ENCODE data around the gene PCDHGA1. TPM values are rescaled to one million over a fixed set of nuclear protein-coding genes. Genes with fewer than 3 reads are reported as not detected.

Gene PCDHGA1
- total and polyA plus RNA-seq, 2 donors (not counting 1 experiment from before 2014, with no cell fraction given) = 0.06 to 0.64 TPM

DNA sequence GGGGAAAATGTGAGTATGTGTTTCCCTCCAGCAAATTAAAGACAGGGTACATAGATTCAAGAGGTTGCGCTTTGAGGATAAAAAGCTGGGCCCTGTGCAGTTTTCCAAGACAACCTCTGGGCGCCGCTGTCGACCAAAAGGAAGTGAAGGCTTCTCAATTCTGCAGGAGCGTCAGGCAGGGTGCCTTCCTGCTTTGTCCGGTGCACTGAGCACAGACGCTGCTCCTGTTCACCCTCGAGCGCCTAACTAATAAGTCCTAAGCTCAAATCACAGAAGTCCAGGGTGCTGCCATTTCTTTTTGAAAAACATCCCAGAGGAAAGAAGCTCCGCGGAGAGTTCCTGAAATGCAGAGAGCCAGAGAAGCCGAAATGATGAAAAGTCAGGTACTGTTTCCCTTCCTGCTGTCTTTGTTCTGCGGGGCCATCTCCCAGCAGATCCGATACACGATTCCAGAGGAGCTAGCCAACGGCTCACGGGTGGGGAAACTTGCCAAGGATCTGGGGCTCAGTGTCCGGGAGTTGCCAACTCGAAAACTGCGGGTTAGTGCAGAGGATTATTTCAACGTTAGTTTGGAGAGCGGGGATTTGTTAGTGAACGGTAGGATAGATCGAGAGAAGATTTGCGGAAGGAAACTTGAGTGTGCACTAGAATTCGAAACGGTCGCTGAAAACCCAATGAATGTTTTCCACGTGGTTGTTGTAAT, 19.8 kb downstream of the PCDHGA1 start, which contains the start of gene PCDHGB1:
Gene PCDHGB1 (plus strand): TSS at position 183 of the 703 bp plus-strand sequence. CDS start 162 bp downstream, at position 345.
- TF ChIP-seq, protein P1, sequence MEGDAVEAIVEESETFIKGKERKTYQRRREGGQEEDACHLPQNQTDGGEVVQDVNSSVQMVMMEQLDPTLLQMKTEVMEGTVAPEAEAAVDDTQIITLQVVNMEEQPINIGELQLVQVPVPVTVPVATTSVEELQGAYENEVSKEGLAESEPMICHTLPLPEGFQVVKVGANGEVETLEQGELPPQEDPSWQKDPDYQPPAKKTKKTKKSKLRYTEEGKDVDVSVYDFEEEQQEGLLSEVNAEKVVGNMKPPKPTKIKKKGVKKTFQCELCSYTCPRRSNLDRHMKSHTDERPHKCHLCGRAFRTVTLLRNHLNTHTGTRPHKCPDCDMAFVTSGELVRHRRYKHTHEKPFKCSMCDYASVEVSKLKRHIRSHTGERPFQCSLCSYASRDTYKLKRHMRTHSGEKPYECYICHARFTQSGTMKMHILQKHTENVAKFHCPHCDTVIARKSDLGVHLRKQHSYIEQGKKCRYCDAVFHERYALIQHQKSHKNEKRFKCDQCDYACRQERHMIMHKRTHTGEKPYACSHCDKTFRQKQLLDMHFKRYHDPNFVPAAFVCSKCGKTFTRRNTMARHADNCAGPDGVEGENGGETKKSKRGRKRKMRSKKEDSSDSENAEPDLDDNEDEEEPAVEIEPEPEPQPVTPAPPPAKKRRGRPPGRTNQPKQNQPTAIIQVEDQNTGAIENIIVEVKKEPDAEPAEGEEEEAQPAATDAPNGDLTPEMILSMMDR (IDR thresholded peaks at IDR 0.05) = peak; percentile 31
- TF ChIP-seq EZH2 (IDR thresholded peaks at IDR 0.05; ENCODE audit: borderline replicate concordance, insufficient read depth, low read depth, low read length, poor library complexity, severe bottlenecking) = no peak
- H3K4me3 ChIP-seq (ENCODE audit: control extremely low read depth in 1 of 5, extremely low read depth in 1 of 5, insufficient read depth in 1 of 5, low read depth in 2 of 5, low read length in 4 of 5) = peak within 1 kb of the TSS in 2 of 5 experiments; percentile 21 to 44
- ChIA-PET CTCF (interaction anchor here (1.1 to 1.2 kb wide), 3 partner anchors 19 to 207 kb away, joined by 3 to 5 read pairs (median 3); partner anchors contain the start of gene PCDHGA1), POLR2A (no interaction called here)
- peaks cover 0 to 52% (median 26%) of the 10 kb centered on the region in 4 experiments for H3K27me3 ChIP-seq (replicated peaks in 1 of 4; ENCODE audit: control extremely low read depth in 1 of 4, control insufficient read depth in 3 of 4, insufficient read depth in 4 of 4, low read length in 3 of 4)
- Mint-ChIP-seq H3K9me3 (ENCODE audit: insufficient read depth) (peaks cover 13% of the 10 kb centered on the region), H3K27me3 (peaks cover 58% of the 10 kb centered on the region), H3K27ac (no peak within 1 kb of the TSS), H3K4me1 (peaks cover 3% of the 10 kb centered on the region), H3K4me3 (peak within 1 kb of the TSS; percentile 55)
- 32% methylated on average over 29 of the region's 29 CpGs for WGBS (ENCODE audit: insufficient coverage)
- H3K36me3 ChIP-seq (replicated peaks in 1 of 2; ENCODE audit: control extremely low read depth in 1 of 2, control insufficient read depth in 1 of 2, extremely low read depth in 1 of 2, insufficient read depth in 2 of 2, low read length in 1 of 2) = no peaks in the 10 kb centered on the region
- H3K4me2 ChIP-seq (replicated peaks; ENCODE audit: low read depth, low read length, poor library complexity, severe bottlenecking) = peak within 1 kb of the TSS; percentile 28
- H3K9me3 ChIP-seq (ENCODE audit: control extremely low read depth in 1 of 3, control insufficient read depth in 2 of 3, insufficient read depth in 1 of 3, low read length in 2 of 3) = peaks cover 2 to 49% (median 31%) of the 10 kb centered on the region in 3 donors
- H4K20me1 ChIP-seq (ENCODE audit: control insufficient read depth, insufficient read depth, low read length, poor library complexity, severe bottlenecking) = no peaks in the 10 kb centered on the region
- DNase-seq (peak; percentile 29), ATAC-seq (ENCODE audit: low read depth) (no peak)
- H3K79me2 ChIP-seq (ENCODE audit: control insufficient read depth, insufficient read depth, low read length) = no peaks in the 10 kb centered on the region
- intact Hi-C loops (cut with micrococcal nuclease) = no loop called here
- no peak within 1 kb of the TSS for H3K27ac ChIP-seq (ENCODE audit: low read length in 2 of 2)
- no peaks in the 10 kb centered on the region for H3K4me1 ChIP-seq (ENCODE audit: control insufficient read depth in 2 of 2, insufficient read depth in 2 of 2, low read length in 2 of 2)
- no peak within 1 kb of the TSS for H3K9ac ChIP-seq (ENCODE audit: low read length)
- peak within 1 kb of the TSS; percentile 22 for H2AFZ ChIP-seq (ENCODE audit: insufficient read depth, low read depth, low read length, poor library complexity, severe bottlenecking)

DNA sequence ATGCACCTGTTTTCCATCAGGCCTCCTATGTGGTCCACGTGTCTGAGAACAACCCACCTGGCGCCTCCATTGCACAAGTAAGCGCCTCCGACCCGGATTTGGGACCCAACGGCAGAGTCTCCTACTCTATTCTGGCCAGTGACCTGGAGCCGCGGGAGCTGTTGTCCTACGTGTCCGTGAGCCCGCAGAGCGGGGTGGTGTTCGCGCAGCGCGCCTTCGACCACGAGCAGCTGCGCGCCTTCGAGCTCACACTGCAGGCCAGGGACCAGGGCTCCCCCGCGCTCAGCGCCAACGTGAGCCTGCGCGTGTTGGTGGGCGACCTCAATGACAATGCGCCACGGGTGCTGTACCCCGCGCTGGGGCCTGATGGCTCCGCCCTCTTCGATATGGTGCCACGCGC, 21.3 kb downstream of the PCDHGA1 start:
- POLR2A ChIA-PET = no interaction called here
- H3K27me3 ChIP-seq (replicated peaks in 1 of 4; ENCODE audit: control extremely low read depth in 1 of 4, control insufficient read depth in 3 of 4, insufficient read depth in 4 of 4, low read length in 3 of 4) = peaks cover 0 to 58% (median 29%) of the 10 kb centered on the region in 4 experiments
- peaks cover 2 to 48% (median 24%) of the 10 kb centered on the region in 3 donors for H3K9me3 ChIP-seq (ENCODE audit: control extremely low read depth in 1 of 3, control insufficient read depth in 2 of 3, insufficient read depth in 1 of 3, low read length in 2 of 3)
- ATAC-seq (ENCODE audit: low read depth) = no peak
- peaks cover 10% of the 10 kb centered on the region for H3K9me3 Mint-ChIP-seq (ENCODE audit: insufficient read depth)
- H3K4me2 ChIP-seq (replicated peaks; ENCODE audit: low read depth, low read length, poor library complexity, severe bottlenecking) = no peak overlapping the region
- H3K36me3 ChIP-seq (replicated peaks in 1 of 2; ENCODE audit: control extremely low read depth in 1 of 2, control insufficient read depth in 1 of 2, extremely low read depth in 1 of 2, insufficient read depth in 2 of 2, low read length in 1 of 2) = no peaks in the 10 kb centered on the region
- no peaks in the 10 kb centered on the region for H3K79me2 ChIP-seq (ENCODE audit: control insufficient read depth, insufficient read depth, low read length)
- intact Hi-C loops (cut with micrococcal nuclease) = no loop called here
- TF ChIP-seq EZH2 (IDR thresholded peaks at IDR 0.05; ENCODE audit: borderline replicate concordance, insufficient read depth, low read depth, low read length, poor library complexity, severe bottlenecking) = no peak
- TF ChIP-seq, protein P1 (IDR thresholded peaks at IDR 0.05) = no peak
- H3K4me1 Mint-ChIP-seq = peaks cover 3% of the 10 kb centered on the region
- DNase-seq = no peak
- H3K27me3 Mint-ChIP-seq = peaks cover 60% of the 10 kb centered on the region
- no peak overlapping the region for H3K27ac Mint-ChIP-seq
- CTCF ChIA-PET = no interaction called here
- H3K4me3 ChIP-seq (ENCODE audit: control extremely low read depth in 1 of 5, extremely low read depth in 1 of 5, insufficient read depth in 1 of 5, low read depth in 2 of 5, low read length in 4 of 5) = no peak overlapping the region
- H4K20me1 ChIP-seq (ENCODE audit: control insufficient read depth, insufficient read depth, low read length, poor library complexity, severe bottlenecking) = no peaks in the 10 kb centered on the region
- H3K4me3 Mint-ChIP-seq = no peak overlapping the region
- no peak overlapping the region for H2AFZ ChIP-seq (ENCODE audit: insufficient read depth, low read depth, low read length, poor library complexity, severe bottlenecking)
- no peak overlapping the region for H3K9ac ChIP-seq (ENCODE audit: low read length)
- H3K27ac ChIP-seq (ENCODE audit: low read length in 2 of 2) = no peak overlapping the region
- no peaks in the 10 kb centered on the region for H3K4me1 ChIP-seq (ENCODE audit: control insufficient read depth in 2 of 2, insufficient read depth in 2 of 2, low read length in 2 of 2)
- WGBS (ENCODE audit: insufficient coverage) = 44% methylated on average over 24 of the region's 36 CpGs
